Ectodermal cell (in vitro differentiated cells): Measurements from ENCODE around the gene MRPS34.

ENCODE experiments used
- H3K27ac ChIP-seq: 2 replicates; pipeline ENCODE4 v1.7.0; 2013; ENCODE audit warnings: mild to moderate bottlenecking, low read depth, low read length; ENCODE audit not compliant: insufficient read depth, poor library complexity, severe bottlenecking
- H3K27me3 ChIP-seq: 2 replicates; pipeline ENCODE4 v1.7.0; 2013; ENCODE audit warnings: mild to moderate bottlenecking, low read length; ENCODE audit not compliant: insufficient read depth, control insufficient read depth, poor library complexity, severe bottlenecking
- H3K36me3 ChIP-seq: one replicate; pipeline ENCODE4 v1.7.0; 2013; ENCODE audit warnings: low read length; ENCODE audit not compliant: control insufficient read depth, insufficient read depth
- H3K4me1 ChIP-seq: one replicate; pipeline ENCODE4 v1.7.0; 2013; ENCODE audit warnings: low read length; ENCODE audit not compliant: control insufficient read depth, insufficient read depth
- H3K4me3 ChIP-seq: 2 replicates; pipeline ENCODE4 v1.7.0; 2013; ENCODE audit warnings: low read depth, low read length, control low read depth; ENCODE audit not compliant: insufficient read depth
- H3K9me3 ChIP-seq: 2 replicates; pipeline ENCODE4 v1.7.0; 2013; ENCODE audit warnings: mild to moderate bottlenecking, low read length, moderate library complexity; ENCODE audit not compliant: control insufficient read depth
- WGBS, 2 experiments: methylation state at CpG; one replicate each; pipeline ENCODE4 v1.1.7; 2013; ENCODE audit warnings: missing lambda C conversion rate in 2 of 2; 5-methylcytosine and 5-hydroxymethylcytosine counted together

The MRPS34 gene

DNA sequence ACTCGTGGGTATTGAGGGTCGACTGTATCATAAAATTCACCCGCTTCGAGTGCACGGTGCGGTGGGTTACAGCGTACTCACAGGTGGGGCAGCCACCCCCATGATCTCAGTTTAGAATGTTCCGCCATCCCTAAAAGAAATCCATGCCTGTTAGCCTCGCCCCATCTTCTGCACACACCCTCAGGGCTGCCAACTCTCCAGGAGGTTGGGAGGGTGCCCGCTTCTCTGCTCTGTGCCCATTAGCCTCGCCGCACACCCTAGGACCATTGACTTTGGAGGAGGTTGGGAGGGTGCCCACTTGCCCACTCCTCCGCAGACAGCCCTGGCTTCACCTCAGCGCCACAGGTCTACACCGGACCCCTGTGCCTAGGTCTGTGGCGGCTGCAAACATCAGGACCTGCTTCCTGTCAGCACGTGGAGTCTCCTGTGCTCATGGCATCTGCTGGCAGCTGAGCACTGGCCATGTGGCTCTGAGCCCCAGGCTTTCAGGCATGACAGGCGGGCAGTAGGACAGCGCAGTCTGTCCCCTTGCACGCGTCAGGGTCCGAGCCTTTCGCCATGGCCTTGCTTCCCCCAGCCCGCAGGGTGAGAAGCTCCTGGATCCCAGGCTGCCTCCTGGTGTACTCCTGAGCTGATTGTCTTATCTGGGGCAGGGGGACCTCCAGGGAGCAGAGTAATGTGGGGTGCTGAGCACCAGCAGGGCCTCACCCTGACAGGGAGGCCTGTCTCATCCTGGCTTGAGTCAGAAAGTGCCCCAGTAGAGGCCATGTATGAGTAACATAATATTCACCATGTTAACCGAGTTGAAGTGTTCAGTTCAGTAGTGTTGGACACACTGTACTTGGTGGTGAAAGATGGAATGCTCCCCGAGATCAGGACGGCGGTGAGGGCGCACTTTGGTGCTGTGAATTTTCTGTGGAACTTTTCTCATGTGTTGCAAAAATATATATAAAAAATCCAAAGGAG lies 23.5 kb downstream of the MRPS34 start:
- peaks cover 9% of the 10 kb centered on the region for H3K36me3 ChIP-seq
- H3K4me1 ChIP-seq = no peaks in the 10 kb centered on the region
- H3K27ac ChIP-seq = no peak overlapping the region
- H3K4me3 ChIP-seq = no peak overlapping the region
- no peaks in the 10 kb centered on the region for H3K27me3 ChIP-seq
- H3K9me3 ChIP-seq = no peaks in the 10 kb centered on the region
- 96 to 97% methylated on average over 26 to 29 of the region's 29 CpGs for WGBS, 2 experiments

DNA sequence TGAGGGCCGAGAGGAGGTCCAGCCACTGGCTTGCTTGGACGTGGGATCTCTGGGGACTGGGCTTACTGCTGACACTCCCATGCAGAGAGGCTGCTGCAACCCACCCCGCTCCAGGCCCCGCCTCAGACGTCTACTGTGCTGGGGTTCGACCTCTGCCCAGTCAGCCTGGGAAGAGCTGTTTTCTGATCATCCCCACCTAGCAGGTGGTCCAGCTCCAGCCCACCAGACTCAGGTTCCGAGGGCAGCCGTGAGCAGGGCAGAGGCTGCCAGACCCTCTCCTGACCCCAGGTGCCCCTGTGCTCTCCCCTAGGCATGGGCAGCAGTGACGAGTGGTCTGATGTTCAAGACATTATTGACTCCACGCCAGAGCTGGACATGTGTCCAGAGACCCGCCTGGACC lies 25.0 kb downstream of the MRPS34 start:
- Histone ChIP-seq H3K9me3 (no peaks in the 10 kb centered on the region), H3K27ac (no peak overlapping the region), H3K4me3 (no peak overlapping the region), H3K4me1 (no peaks in the 10 kb centered on the region), H3K27me3 (no peaks in the 10 kb centered on the region), H3K36me3 (peaks cover 9% of the 10 kb centered on the region)
- WGBS, 2 experiments = 95% methylated on average over 11 of the region's 11 CpGs

GRCh38 chr16:1746693-1747195 lies 26.2 kb downstream of the MRPS34 start:
- WGBS, 2 experiments = 96% methylated on average over 31 of the region's 31 CpGs
- no peak overlapping the region for H3K4me3 ChIP-seq
- no peaks in the 10 kb centered on the region for H3K9me3 ChIP-seq
- H3K36me3 ChIP-seq = peaks cover 4% of the 10 kb centered on the region
- H3K4me1 ChIP-seq = no peaks in the 10 kb centered on the region
- peak overlapping the region; percentile 26 for H3K27ac ChIP-seq
- H3K27me3 ChIP-seq = no peaks in the 10 kb centered on the region

GRCh38 chr16:1745900-1746692 lies 26.8 kb downstream of the MRPS34 start:
- WGBS, 2 experiments = 93 to 95% methylated on average over 29 of the region's 29 CpGs
- no peaks in the 10 kb centered on the region for H3K9me3 ChIP-seq
- H3K27ac ChIP-seq = peak overlapping the region; percentile 87
- H3K4me1 ChIP-seq = no peaks in the 10 kb centered on the region
- H3K36me3 ChIP-seq = peaks cover 4% of the 10 kb centered on the region
- no peaks in the 10 kb centered on the region for H3K27me3 ChIP-seq
- H3K4me3 ChIP-seq = no peak overlapping the region

GRCh38 chr16:1745181-1745899 lies 27.6 kb downstream of the MRPS34 start:
- H3K4me1 ChIP-seq = no peaks in the 10 kb centered on the region
- no peaks in the 10 kb centered on the region for H3K9me3 ChIP-seq
- peak overlapping the region; percentile 87 for H3K27ac ChIP-seq
- 94 to 95% methylated on average over 25 of the region's 25 CpGs for WGBS, 2 experiments
- no peaks in the 10 kb centered on the region for H3K27me3 ChIP-seq
- no peak overlapping the region for H3K4me3 ChIP-seq
- peaks cover 4% of the 10 kb centered on the region for H3K36me3 ChIP-seq

- Histone ChIP-seq H3K27ac (no peak overlapping the region), H3K9me3 (no peaks in the 10 kb centered on the region), H3K4me3 (no peak overlapping the region), H3K36me3 (peaks cover 4% of the 10 kb centered on the region), H3K4me1 (no peaks in the 10 kb centered on the region), H3K27me3 (no peaks in the 10 kb centered on the region)
- whole genome bisulfite sequencing, 2 experiments = 92% methylated on average over 20 to 24 of the region's 24 CpGs
Observed at GRCh38 chr16:1744338-1744840, 28.5 kb downstream of the MRPS34 start.

DNA sequence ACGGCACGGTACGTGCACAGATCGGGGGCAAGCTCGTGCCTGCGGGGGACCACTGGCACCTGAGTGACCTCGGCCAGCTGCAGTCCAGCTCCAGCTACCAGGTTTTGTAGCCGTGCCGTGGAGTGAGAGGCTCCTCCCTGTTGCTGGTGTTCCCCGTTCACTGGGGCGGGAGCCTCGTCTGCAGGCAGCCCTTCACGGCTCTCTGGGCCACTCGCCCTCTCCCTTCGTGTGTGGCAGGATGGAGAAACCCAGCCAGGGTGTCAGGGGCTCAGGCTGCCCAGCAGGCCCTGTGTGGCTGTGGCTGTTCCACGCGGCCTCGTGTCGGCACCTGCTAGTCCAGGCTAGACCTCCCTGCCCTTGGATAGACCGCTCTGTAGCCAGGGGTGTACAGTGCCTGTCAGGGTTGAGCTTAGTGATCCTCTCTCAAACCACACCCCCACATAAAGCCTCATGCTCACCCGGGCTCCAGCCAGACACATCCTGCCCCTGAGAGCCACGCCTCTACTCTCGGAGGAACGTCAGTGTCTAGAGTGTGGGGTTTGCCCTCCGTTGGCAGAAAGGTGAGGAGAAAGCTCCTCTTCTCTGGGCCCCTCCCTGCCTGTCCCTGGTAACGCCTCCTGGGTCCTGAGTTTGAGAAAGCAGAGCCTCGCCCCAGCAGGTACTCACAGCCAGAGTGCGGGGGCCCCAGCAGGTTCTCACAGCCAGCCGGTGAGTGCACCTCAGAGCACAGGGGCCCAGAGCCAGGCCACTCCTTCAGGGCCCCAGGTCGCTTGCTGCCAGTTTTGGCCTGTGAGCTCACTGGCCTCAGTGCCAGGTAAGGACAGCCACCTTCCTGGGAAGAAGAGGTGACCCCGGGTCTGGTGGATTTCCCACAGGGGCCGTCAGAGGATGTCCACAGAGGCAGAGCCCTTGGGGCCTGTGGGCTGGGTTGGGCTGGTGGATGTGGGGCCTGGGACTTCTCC lies 29.3 kb downstream of the MRPS34 start:
- Histone ChIP-seq H3K27me3 (no peaks in the 10 kb centered on the region), H3K4me1 (no peaks in the 10 kb centered on the region), H3K27ac (no peak overlapping the region), H3K9me3 (no peaks in the 10 kb centered on the region), H3K4me3 (no peak overlapping the region), H3K36me3 (peaks cover 4% of the 10 kb centered on the region)
- 94 to 95% methylated on average over 32 of the region's 32 CpGs for WGBS, 2 experiments

- H3K4me3 ChIP-seq = no peak overlapping the region
- no peak overlapping the region for H3K27ac ChIP-seq
- H3K27me3 ChIP-seq = no peaks in the 10 kb centered on the region
- no peaks in the 10 kb centered on the region for H3K4me1 ChIP-seq
- WGBS, 2 experiments = 94 to 96% methylated on average over 19 of the region's 19 CpGs
- no peaks in the 10 kb centered on the region for H3K9me3 ChIP-seq
- no peaks in the 10 kb centered on the region for H3K36me3 ChIP-seq
Observed at GRCh38 chr16:1741553-1742165, 31.3 kb downstream of the MRPS34 start.
